COLO829 (cell line): ENCODE data around the gene DOLPP1.

Experiments
- DNase-seq: peaks from one replicate; pipeline ENCODE4 v3.0.0; 2012; ENCODE audit warnings: low spot score

The DOLPP1 gene

GRCh38 chr9:129094387-129095169 lies 13.7 kb downstream of the DOLPP1 start:
- no peak for DNase-seq

GRCh38 chr9:129095170-129095667 lies 14.3 kb downstream of the DOLPP1 start:
- no peak for DNase-seq

GRCh38 chr9:129095908-129096307 lies 15.0 kb downstream of the DOLPP1 start:
- DNase-seq = no peak

- no peak for DNase-seq
Observed at GRCh38 chr9:129097671-129098306, 16.9 kb downstream of the DOLPP1 start.

GRCh38 chr9:129098328-129098727 lies 17.4 kb downstream of the DOLPP1 start:
- no peak for DNase-seq

- DNase-seq = no peak
Observed at GRCh38 chr9:129100383-129101169, 19.7 kb downstream of the DOLPP1 start.

- DNase-seq = no peak
Observed at GRCh38 chr9:129101279-129101678, 20.4 kb downstream of the DOLPP1 start.

GRCh38 chr9:129102095-129102525 lies 21.2 kb downstream of the DOLPP1 start:
- no peak for DNase-seq

- DNase-seq = peak; percentile 57
Observed at GRCh38 chr9:129102791-129103594, 22.1 kb downstream of the DOLPP1 start.

- no peak for DNase-seq
Observed at GRCh38 chr9:129103595-129103965, 22.7 kb downstream of the DOLPP1 start.

- DNase-seq = no peak
Observed at GRCh38 chr9:129104051-129104450, 23.1 kb downstream of the DOLPP1 start.

- DNase-seq = no peak
Observed at GRCh38 chr9:129105857-129106694, 25.2 kb downstream of the DOLPP1 start.

GRCh38 chr9:129107651-129108050 lies 26.7 kb downstream of the DOLPP1 start:
- DNase-seq = no peak

GRCh38 chr9:129108083-129108804 lies 27.3 kb downstream of the DOLPP1 start:
- no peak for DNase-seq

GRCh38 chr9:129108805-129109536 lies 28.1 kb downstream of the DOLPP1 start:
- DNase-seq = no peak

- no peak for DNase-seq
Observed at GRCh38 chr9:129109537-129109903, 28.6 kb downstream of the DOLPP1 start.

- DNase-seq = peak; percentile 54
Observed at GRCh38 chr9:129109952-129110739, 29.2 kb downstream of the DOLPP1 start.

GRCh38 chr9:129110740-129111527 lies 30.0 kb downstream of the DOLPP1 start, which contains the start of the genes CRAT and PTPA:
CRAT (minus strand) TSS chr9:129110793; CDS start chr9:129110509, 284 bp downstream.
PTPA (plus strand) TSS chr9:129111415; CDS start chr9:129111601, 186 bp downstream.
- DNase-seq = peak; percentile 100
